Left lobe of liver (tissue), 2 donors: ENCODE data around the gene TAS2R7. TPM values are rescaled to one million over a fixed set of nuclear protein-coding genes. Genes with fewer than 3 reads are reported as not detected.
"Not testable (repeated sequence)": the region's sequence is repeated elsewhere in the genome, so short reads cannot be mapped to it uniquely, and the experiment has no call there.

Experiments used
- ATAC-seq: fragments of 200-7000 bp; cut with Tn5 transposase; one replicate; pipeline ENCODE4 v1.9.1; 2020; ENCODE audit warnings: mild to moderate bottlenecking, moderate library complexity
- DNase-seq: peaks from one replicate; pipeline ENCODE4 v3.0.0-alpha.2; 2020; ENCODE audit warnings: low spot score
- total RNA-seq: library from RNA; stranded (reverse); gene quantifications from one replicate; pipeline ENCODE4 v1.2.1, GENCODE V29; 2021
- donor health status: DM: no; HTN: no; CAD: no; lungs with moderate emphysema.
- donor health status: DM: no; HTN: yes; CAD: no.

TAS2R7 gene, protein sequence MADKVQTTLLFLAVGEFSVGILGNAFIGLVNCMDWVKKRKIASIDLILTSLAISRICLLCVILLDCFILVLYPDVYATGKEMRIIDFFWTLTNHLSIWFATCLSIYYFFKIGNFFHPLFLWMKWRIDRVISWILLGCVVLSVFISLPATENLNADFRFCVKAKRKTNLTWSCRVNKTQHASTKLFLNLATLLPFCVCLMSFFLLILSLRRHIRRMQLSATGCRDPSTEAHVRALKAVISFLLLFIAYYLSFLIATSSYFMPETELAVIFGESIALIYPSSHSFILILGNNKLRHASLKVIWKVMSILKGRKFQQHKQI
- not detected for total RNA-seq

DNA sequence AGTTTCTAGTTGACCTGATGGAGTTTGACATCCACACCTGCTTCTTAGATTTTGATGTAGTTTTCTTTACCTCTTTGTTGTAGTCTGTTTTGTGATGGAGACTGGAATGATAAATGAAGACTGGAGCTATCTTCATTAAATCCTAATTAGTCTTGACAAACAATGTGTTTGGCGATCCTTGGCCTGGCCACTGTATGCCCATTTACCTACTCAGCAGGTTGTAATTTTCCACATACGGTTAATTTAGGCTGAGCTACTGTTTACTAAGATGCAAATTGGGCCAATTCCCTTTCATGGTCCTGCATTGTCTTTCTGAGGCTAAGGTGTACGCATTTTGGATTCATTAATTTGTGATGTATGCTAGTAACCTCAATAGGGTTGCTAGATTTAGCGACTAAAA lies at the start of gene TAS2R7:
Gene TAS2R7 (minus strand): TSS at position 41 of the 400 bp plus-strand sequence. CDS start 57 bp downstream, outside the sequence.
- DNase-seq (no peak), ATAC-seq (no peak)

DNA sequence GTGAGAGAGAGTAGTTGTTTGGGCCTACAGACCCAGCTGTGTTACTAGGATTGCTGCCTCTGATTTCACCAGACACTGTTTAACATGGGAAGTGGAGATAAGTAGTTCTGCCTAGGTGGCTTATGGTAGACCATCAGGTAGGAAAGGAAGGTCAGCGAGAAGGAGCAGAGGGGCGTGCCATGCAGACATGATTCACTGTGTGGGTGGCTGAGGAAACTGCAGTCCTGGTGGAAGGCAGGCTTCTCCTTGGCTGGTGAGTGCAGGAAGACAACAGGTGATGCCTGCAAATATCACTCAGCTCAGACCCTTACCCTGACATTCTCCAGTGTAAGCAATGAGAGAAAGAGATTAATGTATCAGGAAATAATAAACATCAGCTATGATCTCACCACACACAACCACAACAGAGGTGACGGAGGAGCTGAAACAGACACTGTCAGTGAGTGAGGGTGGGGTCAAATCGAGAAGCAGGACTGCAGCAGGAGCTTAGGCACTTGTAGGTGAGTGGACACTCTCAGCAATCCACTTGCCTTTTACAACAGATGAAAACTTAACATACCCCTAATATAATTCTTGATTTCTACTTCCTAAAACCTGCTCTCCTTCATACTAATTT lies 48.9 kb upstream of the TAS2R7 start:
- no peak for DNase-seq
- no peak for ATAC-seq

GRCh38 chr12:10849425-10849878 lies 47.0 kb upstream of the TAS2R7 start, which contains the start of gene PRR4:
PRR4 (minus strand) TSS chr12:10849475; CDS start chr12:10849437, 38 bp downstream.
- DNase-seq (no peak), ATAC-seq (no peak)

DNA sequence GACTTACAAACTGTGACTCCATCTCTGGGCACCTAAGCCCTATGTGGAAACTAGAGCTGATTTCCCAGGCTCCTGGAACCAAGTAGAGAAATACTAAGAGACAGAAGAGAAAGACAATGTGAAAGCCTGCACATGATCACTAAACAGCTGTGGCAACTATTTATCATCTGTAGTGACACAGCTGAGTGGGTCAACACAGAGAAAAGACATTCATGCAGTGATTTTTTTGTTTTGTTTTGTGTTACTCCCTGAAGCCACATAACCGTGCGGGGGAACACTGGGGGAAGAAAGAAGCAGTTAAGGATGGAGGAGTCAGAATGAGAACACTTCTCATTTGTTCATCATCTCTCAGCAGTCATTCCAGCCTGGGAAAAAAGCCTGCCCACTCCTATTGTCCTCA lies 45.3 kb upstream of the TAS2R7 start:
- DNase-seq (no peak), ATAC-seq (no peak)

GRCh38 chr12:10842862-10843261 lies 40.4 kb upstream of the TAS2R7 start:
- no peak for DNase-seq
- no peak for ATAC-seq

GRCh38 chr12:10838461-10838860 lies 36.0 kb upstream of the TAS2R7 start:
- DNase-seq, result no peak
- ATAC-seq, result no peak

DNA sequence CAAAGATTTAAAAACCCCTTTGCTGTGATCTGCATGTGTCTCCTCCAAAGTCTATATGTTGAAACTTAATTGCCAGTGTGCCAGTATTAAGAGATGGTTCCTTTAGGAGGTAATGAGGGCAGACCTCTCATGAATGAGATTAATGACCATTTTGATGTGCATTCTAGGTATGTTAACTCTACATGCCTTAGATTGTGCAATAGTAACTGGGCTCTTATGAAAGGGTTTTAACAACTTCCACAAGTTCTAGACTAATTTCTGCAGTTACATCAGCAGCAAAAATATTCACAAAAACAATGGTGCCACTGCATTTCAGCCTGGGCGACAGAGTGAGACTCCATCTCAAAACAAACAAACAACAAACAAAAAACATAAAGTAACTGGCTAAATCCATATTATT lies 27.6 kb upstream of the TAS2R7 start:
- ATAC-seq (no peak), DNase-seq (no peak)

GRCh38 chr12:10826258-10826657 lies 23.8 kb upstream of the TAS2R7 start, which contains the start of gene TAS2R10:
TAS2R10 (minus strand) TSS chr12:10826358; CDS start chr12:10826269, 89 bp downstream.
- no peak for DNase-seq
- ATAC-seq, result no peak

GRCh38 chr12:10824957-10825356 lies 22.5 kb upstream of the TAS2R7 start:
- DNase-seq (no peak), ATAC-seq (no peak)

DNA sequence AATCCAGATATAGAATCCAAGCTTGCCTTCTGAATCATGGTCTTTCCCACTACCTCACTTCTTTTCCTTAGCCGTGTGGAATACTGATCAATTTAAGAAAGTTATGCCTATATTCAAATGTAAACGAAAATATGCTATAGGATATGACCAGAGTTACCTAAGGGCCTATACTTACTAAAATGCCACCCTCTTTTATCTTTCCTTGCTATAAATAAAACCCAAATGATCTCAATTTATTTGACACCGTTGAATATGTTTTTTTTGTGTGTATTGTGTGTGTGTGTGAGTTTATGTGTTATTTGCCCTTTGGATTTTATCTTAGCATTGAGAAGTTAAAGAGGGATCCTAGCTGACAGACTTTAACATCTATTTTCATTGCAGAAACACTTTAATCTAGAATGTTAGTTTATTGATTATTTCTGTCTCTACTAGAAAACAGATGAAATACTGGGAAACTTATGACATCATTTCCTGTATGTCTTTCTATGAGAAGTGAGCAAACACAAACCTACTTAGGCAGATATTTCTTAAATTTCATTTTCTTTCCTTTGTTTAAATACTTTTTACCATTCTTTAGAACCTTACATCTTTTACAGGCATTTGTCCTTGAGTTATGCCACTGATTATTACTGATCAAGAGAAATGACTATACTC lies 9.6 kb upstream of the TAS2R7 start:
- no peak for DNase-seq
- ATAC-seq, result no peak

DNA sequence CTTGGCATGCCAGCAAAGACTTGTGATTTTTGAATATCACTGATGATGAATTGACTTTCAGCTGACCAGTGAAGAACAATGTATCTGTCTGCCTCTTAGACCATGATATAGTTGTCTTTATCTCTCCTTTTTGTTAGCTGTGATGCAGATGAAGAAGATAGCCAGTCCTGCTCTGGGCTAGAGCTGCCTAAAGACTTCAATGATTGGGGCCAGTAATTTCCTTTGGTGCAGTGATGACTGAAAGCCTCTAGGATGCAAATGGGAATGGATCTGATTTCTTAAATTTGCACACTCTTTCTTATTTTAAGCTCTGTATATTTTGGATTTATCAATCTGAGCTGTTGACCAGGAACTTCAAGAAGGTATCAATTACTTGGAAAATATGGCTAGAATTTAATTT lies 7.6 kb upstream of the TAS2R7 start, which contains the start of gene TAS2R9:
Gene TAS2R9 (minus strand): TSS at position 101 of the 400 bp plus-strand sequence. CDS start 93 bp downstream, at position 8.
- DNase-seq, result no peak
- no peak for ATAC-seq

- DNase-seq, result no peak
These were observed 4.8 kb upstream of the TAS2R7 start, which contains the start of gene TAS2R8 for GRCh38 chr12:10807186-10807585. TAS2R8 (minus strand) TSS chr12:10807286; CDS start chr12:10806980, 306 bp downstream.

DNA sequence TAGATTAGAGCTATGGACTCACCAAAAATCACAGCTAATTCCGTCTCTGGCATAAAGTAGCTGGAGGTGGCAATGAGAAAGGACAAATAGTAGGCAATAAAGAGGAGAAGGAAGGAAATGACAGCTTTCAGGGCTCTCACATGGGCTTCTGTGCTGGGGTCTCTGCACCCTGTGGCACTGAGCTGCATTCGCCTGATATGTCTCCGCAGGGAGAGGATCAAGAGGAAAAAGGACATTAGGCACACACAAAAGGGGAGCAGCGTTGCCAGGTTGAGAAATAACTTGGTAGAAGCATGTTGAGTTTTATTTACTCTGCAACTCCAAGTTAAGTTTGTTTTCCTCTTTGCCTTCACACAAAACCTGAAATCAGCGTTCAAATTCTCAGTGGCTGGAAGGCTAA lies 686 bp downstream of the TAS2R7 start:
- ATAC-seq, result no peak
- no peak for DNase-seq

More at GRCh38 chr12:10807186-10807585, 4.8 kb upstream of the TAS2R7 start, which contains the start of gene TAS2R8:
- no peak for ATAC-seq

GRCh38 chr12:10794222-10794621 lies 8.2 kb downstream of the TAS2R7 start:
- no peak for ATAC-seq
- no peak for DNase-seq

GRCh38 chr12:10791769-10792168 lies 10.7 kb downstream of the TAS2R7 start:
- DNase-seq, ATAC-seq: not testable (repeated sequence)

DNA sequence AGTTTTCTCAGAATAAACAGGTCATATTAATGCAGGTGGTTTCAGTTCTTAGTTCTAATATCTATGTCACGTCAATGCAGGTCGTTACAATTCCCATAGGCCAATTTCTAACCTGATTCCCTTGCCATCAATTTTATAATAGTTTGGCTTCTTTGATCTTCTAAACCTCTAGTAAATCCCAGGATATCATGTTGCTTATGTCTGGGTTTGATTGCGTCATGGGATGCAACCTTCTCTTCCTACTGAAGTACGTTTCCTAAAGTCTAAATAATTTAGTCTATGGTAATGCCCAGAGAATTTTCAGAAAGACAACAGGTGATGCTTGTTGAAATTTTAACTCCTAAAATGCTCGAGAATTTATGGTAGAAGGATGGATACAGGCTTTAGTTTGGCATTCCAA lies 19.2 kb downstream of the TAS2R7 start:
- DNase-seq, result no peak

DNA sequence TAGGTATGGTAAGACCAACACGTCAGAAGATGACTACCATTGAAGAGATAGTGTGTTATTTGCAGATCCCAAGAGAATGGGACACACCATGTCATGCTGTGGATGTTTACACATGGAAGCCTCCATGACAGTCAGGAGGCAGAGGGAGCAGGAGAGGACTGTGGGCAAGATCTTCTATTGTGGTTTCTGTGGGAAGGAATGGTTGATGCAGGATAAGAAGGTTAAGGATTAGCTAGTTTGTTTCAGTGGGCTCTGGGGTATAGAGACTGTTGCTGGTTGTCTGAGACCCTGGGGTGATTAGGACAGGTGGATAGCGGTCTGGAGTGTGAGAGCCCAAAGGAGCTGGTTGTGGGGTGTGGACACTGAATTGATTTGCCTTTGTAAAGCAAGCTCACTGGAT lies 23.3 kb downstream of the TAS2R7 start:
- no peak for ATAC-seq
- DNase-seq, result no peak

More for the DNA sequence above, 19.2 kb downstream of the TAS2R7 start:
- ATAC-seq, result no peak

GRCh38 chr12:10771132-10771733 lies 31.2 kb downstream of the TAS2R7 start:
- ATAC-seq (peak; percentile 72), DNase-seq (no peak)

DNA sequence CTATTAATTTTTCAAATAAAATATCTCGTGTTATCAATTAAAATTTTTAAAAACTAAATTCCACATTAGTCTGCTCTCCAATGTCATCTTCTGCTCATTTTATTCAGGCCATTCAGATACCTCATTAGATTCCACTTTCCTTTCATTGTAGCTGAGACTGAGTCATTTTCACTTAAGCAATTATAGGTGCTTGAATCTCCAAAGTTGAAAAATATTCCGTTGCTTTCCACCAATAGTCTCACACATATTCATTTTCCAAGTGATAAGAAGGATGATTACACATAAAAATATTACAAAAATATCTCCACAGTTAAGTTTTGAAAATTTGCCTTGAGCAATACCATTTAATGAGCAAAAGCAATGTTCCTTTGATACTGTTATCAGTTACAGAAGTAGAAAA lies 42.8 kb downstream of the TAS2R7 start:
- no peak for ATAC-seq

GRCh38 chr12:10756194-10756593 lies 46.2 kb downstream of the TAS2R7 start:
- ATAC-seq (no peak), DNase-seq (no peak)

More for the DNA sequence above, 42.8 kb downstream of the TAS2R7 start:
- no peak for DNase-seq

DNA sequence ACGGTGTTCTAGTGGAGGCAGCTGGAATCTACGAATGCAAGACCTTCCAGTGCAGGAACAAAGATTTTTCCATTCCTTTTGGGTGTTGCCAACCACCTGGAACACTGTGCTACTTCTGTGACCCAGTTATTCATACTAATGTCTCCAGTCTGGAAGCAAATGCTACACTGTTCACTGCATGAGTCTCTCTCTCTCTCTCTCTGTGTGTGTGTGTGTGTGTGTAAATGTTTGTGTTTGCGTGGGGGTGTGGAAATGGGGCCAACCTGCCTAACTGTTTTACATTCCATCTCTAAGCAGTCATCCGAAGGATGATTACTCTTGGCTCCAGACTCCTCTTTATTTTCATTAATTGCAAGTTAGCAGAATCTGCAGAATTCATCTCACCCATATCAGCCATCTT lies 49.4 kb downstream of the TAS2R7 start:
- ATAC-seq, result no peak
- DNase-seq, result no peak
